CD14-positive monocyte (primary cell): ENCODE data around the gene LTBP2. TPM values are rescaled to one million over a fixed set of nuclear protein-coding genes. Genes with fewer than 3 reads are reported as not detected.
A peak's percentile ranks its signal among the peaks of the same experiment; 100 is the strongest.

Experiments used
- DNase-seq, 3 donors: peaks; one replicate each; pipeline ENCODE4 v3.0.0-alpha.2; 2011 to 2022
- H2AFZ ChIP-seq: 2 replicates; pipeline ENCODE4 v1.6.0; 2012; ENCODE audit warnings: mild to moderate bottlenecking, low read depth, low read length, inconsistent platforms; ENCODE audit not compliant: insufficient read depth, poor library complexity, severe bottlenecking
- H3K27ac ChIP-seq, 2 donors: 1 replicate in 1 of 2; 2 replicates in 1 of 2; pipeline ENCODE4 v1.5.1; 2012 to 2013; ENCODE audit warnings: low read length in 2 of 2, control low read depth in 1 of 2, inconsistent platforms in 1 of 2, low read depth in 1 of 2, mild to moderate bottlenecking in 1 of 2
- H3K27me3 ChIP-seq, 2 donors: one replicate each; pipeline versions ENCODE4 v1.6.0 to v1.6.1; 2011 to 2013; ENCODE audit warnings: low read length in 2 of 2; ENCODE audit not compliant: control insufficient read depth in 2 of 2, insufficient read depth in 2 of 2
- H3K36me3 ChIP-seq, 2 donors: replicated peaks in 1 of 2; 1 replicate in 1 of 2; 2 replicates in 1 of 2; pipeline versions ENCODE4 v1.5.1 to v1.6.1; 2012 to 2013; ENCODE audit warnings: low read length in 2 of 2, control low read depth in 1 of 2, inconsistent platforms in 1 of 2, mild to moderate bottlenecking in 1 of 2; ENCODE audit not compliant: insufficient read depth in 2 of 2, control insufficient read depth in 1 of 2
- H3K4me1 ChIP-seq, 2 donors: 1 replicate in 1 of 2; 2 replicates in 1 of 2; pipeline versions ENCODE4 v1.5.1 to v1.6.1; 2012 to 2013; ENCODE audit warnings: low read length in 2 of 2, control low read depth in 1 of 2, inconsistent platforms in 1 of 2, mild to moderate bottlenecking in 1 of 2, moderate library complexity in 1 of 2; ENCODE audit not compliant: insufficient read depth in 2 of 2, control insufficient read depth in 1 of 2
- H3K4me2 ChIP-seq: replicated peaks from 2 replicates; pipeline ENCODE3; 2012; ENCODE audit warnings: low read length, moderate library complexity, mild to moderate bottlenecking; ENCODE audit not compliant: poor library complexity, severe bottlenecking; ENCODE audit errors: extremely low read depth
- H3K4me3 ChIP-seq, 3 experiments: fragments of 200-600 bp in 1 of 3; sonication (generic) in 1 of 3; replicated peaks in 1 of 3; 1 replicate in 2 of 3; 2 replicates in 1 of 3; pipeline ENCODE4 v1.5.1; 2011 to 2013; ENCODE audit warnings: low read length in 3 of 3, mild to moderate bottlenecking in 3 of 3, control low read depth in 2 of 3, low read depth in 2 of 3, inconsistent platforms in 1 of 3, moderate library complexity in 1 of 3
- H3K79me2 ChIP-seq: 2 replicates; pipeline ENCODE4 v1.6.0; 2012; ENCODE audit warnings: mild to moderate bottlenecking, control low read depth, inconsistent platforms, low read length, moderate library complexity; ENCODE audit not compliant: insufficient read depth
- H3K9ac ChIP-seq: 2 replicates; pipeline ENCODE4 v1.6.0; 2017; ENCODE audit warnings: low read length, mild to moderate bottlenecking; ENCODE audit not compliant: insufficient read depth, poor library complexity, severe bottlenecking
- H3K9me3 ChIP-seq, 2 donors: replicated peaks in 1 of 2; 1 replicate in 1 of 2; 2 replicates in 1 of 2; pipeline versions ENCODE4 v1.5.1 to v1.6.1; 2012 to 2013; ENCODE audit warnings: low read length in 2 of 2, control low read depth in 1 of 2; ENCODE audit not compliant: control insufficient read depth in 1 of 2, insufficient read depth in 1 of 2
- H4K20me1 ChIP-seq: 2 replicates; pipeline ENCODE4 v1.6.0; 2012; ENCODE audit warnings: mild to moderate bottlenecking, low read length, control low read depth, moderate library complexity; ENCODE audit not compliant: insufficient read depth
- H3K27ac Mint-ChIP-seq, 7 donors: one replicate each; pipeline ENCODE4 v1.8.0; 2020; ENCODE audit warnings: mild to moderate bottlenecking in 7 of 7, mixed read lengths in 7 of 7, moderate library complexity in 6 of 7, inconsistent platforms in 2 of 7
- H3K27me3 Mint-ChIP-seq, 3 donors: one replicate each; pipeline ENCODE4 v1.8.0; 2021 to 2022; ENCODE audit warnings: low read depth in 3 of 3, mild to moderate bottlenecking in 3 of 3, mixed read lengths in 3 of 3, moderate library complexity in 3 of 3, inconsistent platforms in 1 of 3
- H3K36me3 Mint-ChIP-seq, 2 donors: one replicate each; pipeline ENCODE4 v1.8.0; 2020; ENCODE audit warnings: mixed read lengths in 2 of 2, inconsistent platforms in 1 of 2, mild to moderate bottlenecking in 1 of 2
- H3K4me1 Mint-ChIP-seq: one replicate; pipeline ENCODE4 v1.8.0; 2020; ENCODE audit warnings: mild to moderate bottlenecking, mixed read lengths
- H3K4me3 Mint-ChIP-seq, 2 donors: one replicate each; pipeline ENCODE4 v1.8.0; 2020; ENCODE audit warnings: mild to moderate bottlenecking in 2 of 2, mixed read lengths in 2 of 2, moderate library complexity in 1 of 2
- H3K9me3 Mint-ChIP-seq, 7 donors: one replicate each; pipeline ENCODE4 v1.8.0; 2020 to 2022; ENCODE audit warnings: mixed read lengths in 7 of 7, mild to moderate bottlenecking in 6 of 7, moderate library complexity in 6 of 7, inconsistent platforms in 2 of 7
- CTCF ChIP-seq: fragments of 200-600 bp; IDR thresholded peaks from one replicate; pipeline ENCODE4 v1.8.0; 2022; ENCODE audit warnings: antibody characterized with exemption, mild to moderate bottlenecking
- WGBS: methylation state at CpG from one replicate; pipeline ENCODE4 v1.1.5; 2013; ENCODE audit warnings: missing lambda C conversion rate; ENCODE audit not compliant: insufficient coverage; 5-methylcytosine and 5-hydroxymethylcytosine counted together
- intact Hi-C, 2 donors: fragments of 100-400 bp; cut with micrococcal nuclease; formaldehyde crosslinking; loops; one replicate each; pipeline versions ENCODE4 v1.15.0 to v1.15.1; 2023
- polyA plus RNA-seq, 3 donors: library from polyadenylated mRNA; depleted of rRNA in 1 of 3; unstranded in 2 of 3; stranded (reverse) in 1 of 3; fragments of 300-500 nt in 2 of 3; fragments of >200 nt in 1 of 3; fragmentation: Illumina TruSeq in 2 of 3; gene quantifications; 1 replicate in 2 of 3; 2 replicates in 1 of 3; pipeline ENCODE4 v1.2.3, GENCODE V29; 2012 to 2021

LTBP2 gene
- polyA plus RNA-seq, 3 donors = 0.04 to 0.24 (median 0.11) TPM

DNA sequence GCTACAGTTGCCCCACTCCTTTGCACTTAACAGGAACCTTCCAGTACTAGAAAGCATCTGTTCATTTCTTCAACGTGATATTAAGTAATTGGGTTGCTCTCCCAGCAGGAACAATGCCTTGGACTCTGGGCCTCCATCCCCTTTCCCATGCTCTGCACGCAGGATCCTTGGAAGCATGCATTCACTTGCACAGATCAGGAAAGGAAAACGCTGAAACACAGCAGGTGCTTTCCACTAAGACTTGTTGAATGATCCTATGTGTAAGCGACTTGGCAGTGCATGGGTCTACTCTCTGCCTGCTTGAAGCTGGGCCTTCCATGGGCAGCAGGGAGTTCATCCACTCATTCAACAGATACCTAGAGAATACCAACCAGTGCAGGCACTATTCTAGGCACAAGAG is 2.3 kb downstream of the LTBP2 start:
- Mint-ChIP-seq H3K4me1 (peaks cover 20% of the 10 kb centered on the region), H3K9me3 (peaks cover 0 to 9% (median 0%) of the 10 kb centered on the region in 7 donors), H3K27me3 (peaks cover 25 to 48% (median 41%) of the 10 kb centered on the region in 3 donors), H3K4me3 (peak overlapping the region; percentile 29 to 83), H3K36me3 (peaks cover 5 to 7% of the 10 kb centered on the region in 2 donors), H3K27ac (no peak overlapping the region)
- H3K79me2 ChIP-seq = no peaks in the 10 kb centered on the region
- no peaks in the 10 kb centered on the region for H4K20me1 ChIP-seq
- TF ChIP-seq CTCF = no peak
- WGBS = 85% methylated on average over 3 of the region's 4 CpGs
- no peak overlapping the region for H3K27ac ChIP-seq
- H3K9ac ChIP-seq = no peak overlapping the region
- peaks cover 19 to 31% of the 10 kb centered on the region in 2 donors for H3K4me1 ChIP-seq
- no peak overlapping the region for H3K4me3 ChIP-seq
- peaks cover 10 to 29% of the 10 kb centered on the region in 2 donors for H3K27me3 ChIP-seq
- no peak for DNase-seq
- H2AFZ ChIP-seq = no peak overlapping the region
- no peaks in the 10 kb centered on the region for H3K36me3 ChIP-seq
- no peaks in the 10 kb centered on the region for H3K9me3 ChIP-seq
- no peak overlapping the region for H3K4me2 ChIP-seq
- intact Hi-C loops = loop anchor here (2.0 to 5.0 kb wide), 4 partner anchors 33 to 298 kb away; partner anchors contain the start of genes AREL1 (in 1 of the 2) and FCF1 (in 1 of the 2)

- peak; percentile 81 to 86 (median 84) for DNase-seq
- H3K4me3 ChIP-seq = no peak overlapping the region
- Mint-ChIP-seq H3K9me3 (peaks cover 0 to 9% (median 0%) of the 10 kb centered on the region in 7 donors), H3K27ac (no peak overlapping the region), H3K4me3 (no peak overlapping the region), H3K4me1 (peaks cover 14% of the 10 kb centered on the region), H3K27me3 (peaks cover 21 to 43% (median 34%) of the 10 kb centered on the region in 3 donors), H3K36me3 (peaks cover 3 to 4% of the 10 kb centered on the region in 2 donors)
- no peak overlapping the region for H3K9ac ChIP-seq
- H3K9me3 ChIP-seq = no peaks in the 10 kb centered on the region
- no peak overlapping the region for H2AFZ ChIP-seq
- no peak overlapping the region for H3K27ac ChIP-seq
- peaks cover 10 to 27% of the 10 kb centered on the region in 2 donors for H3K27me3 ChIP-seq
- H3K4me1 ChIP-seq = peaks cover 13 to 25% of the 10 kb centered on the region in 2 donors
- WGBS = 68% methylated on average over 4 of the region's 4 CpGs
- no peaks in the 10 kb centered on the region for H4K20me1 ChIP-seq
- no peak overlapping the region for H3K4me2 ChIP-seq
- peak; percentile 98 for TF ChIP-seq CTCF
- H3K36me3 ChIP-seq = no peaks in the 10 kb centered on the region
- H3K79me2 ChIP-seq = no peaks in the 10 kb centered on the region
- intact Hi-C loops = loop anchor here (2.0 to 5.0 kb wide), 3 partner anchors 33 to 298 kb away; no protein-coding TSS in a partner anchor
Observed at GRCh38 chr14:74608959-74609611, 3.0 kb downstream of the LTBP2 start.
